HepG2 (cell line): ENCODE data around the gene MAB21L4. TPM values are rescaled to one million over a fixed set of nuclear protein-coding genes. Genes with fewer than 3 reads are reported as not detected.

Experiments used
- ARID3A ChIP-seq: IDR thresholded peaks from 2 replicates; pipeline ENCODE4 v1.6.1; 2012; ENCODE audit warnings: low read depth, low read length, improper control_type of control experiment
- CBX2 ChIP-seq, 2 experiments: fragments of 200-600 bp in 1 of 2; sonication (generic); formaldehyde crosslinking in 1 of 2; IDR thresholded peaks; 2 replicates each; pipeline versions ENCODE4 v1.7.0 to v1.8.1; 2018 to 2022; ENCODE audit warnings: low read depth in 2 of 2, low read length in 1 of 2, mild to moderate bottlenecking in 1 of 2, missing genetic modification reagents in 1 of 2
- CHCHD3 ChIP-seq: sonication (generic); formaldehyde crosslinking; IDR thresholded peaks from 2 replicates; pipeline ENCODE4 v1.8.0; 2022; ENCODE audit warnings: mild to moderate bottlenecking, missing genetic modification reagents, moderate library complexity
- DNMT3B ChIP-seq: conservative IDR thresholded peaks from 2 replicates; pipeline ENCODE4 v1.6.1; 2016; ENCODE audit warnings: missing biosample characterization, control low read depth
- GPN1 ChIP-seq: sonication (generic); formaldehyde crosslinking; IDR thresholded peaks from 2 replicates; pipeline ENCODE4 v1.5.1; 2020; ENCODE audit warnings: missing genetic modification reagents, borderline replicate concordance
- PRPF4 ChIP-seq: fragments of 200-400 bp; formaldehyde crosslinking; IDR thresholded peaks from 2 replicates; pipeline ENCODE4 v1.6.1; 2016; ENCODE audit warnings: low read length, low read depth; ENCODE audit not compliant: poor library complexity, severe bottlenecking
- RARG ChIP-seq: sonication (generic); formaldehyde crosslinking; IDR thresholded peaks from 2 replicates; pipeline ENCODE4 v1.4.0; 2020; ENCODE audit warnings: low read depth, mild to moderate bottlenecking, missing genetic modification reagents
- RNF2 ChIP-seq: fragments of 450-650 bp; conservative IDR thresholded peaks from 2 replicates; pipeline ENCODE4 v1.6.1; 2016; ENCODE audit warnings: low read depth
- SALL1 ChIP-seq: sonication (generic); formaldehyde crosslinking; IDR thresholded peaks from 2 replicates; pipeline ENCODE4 v1.8.0; 2022; ENCODE audit warnings: mild to moderate bottlenecking, missing genetic modification reagents
- TCF12 ChIP-seq, 2 experiments: fragments of 450-650 bp in 1 of 2; sonication (generic) in 1 of 2; formaldehyde crosslinking in 1 of 2; IDR thresholded peaks; 2 replicates each; pipeline versions ENCODE4 v1.6.1 to v1.8.0; 2017 to 2022; ENCODE audit warnings: antibody characterized with exemption in 1 of 2, mild to moderate bottlenecking in 1 of 2, missing genetic modification reagents in 1 of 2, moderate library complexity in 1 of 2
- YEATS4 ChIP-seq: sonication (generic); formaldehyde crosslinking; IDR thresholded peaks from 2 replicates; pipeline ENCODE4 v1.4.0; 2020; ENCODE audit warnings: missing genetic modification reagents, borderline replicate concordance
- ZBTB44 ChIP-seq: sonication (generic); formaldehyde crosslinking; IDR thresholded peaks from 2 replicates; pipeline ENCODE4 v1.4.0; 2020; ENCODE audit warnings: missing genetic modification reagents
- ZNF260 ChIP-seq: sonication (generic); formaldehyde crosslinking; IDR thresholded peaks from 2 replicates; pipeline ENCODE4 v1.4.0; 2020; ENCODE audit warnings: missing genetic modification reagents, low read depth, mild to moderate bottlenecking, borderline replicate concordance
- ZNF264 ChIP-seq: sonication (generic); formaldehyde crosslinking; IDR thresholded peaks from 2 replicates; pipeline ENCODE4 v1.4.0; 2020; ENCODE audit warnings: missing genetic modification reagents
- ZNF34 ChIP-seq: sonication (generic); formaldehyde crosslinking; IDR thresholded peaks from 2 replicates; pipeline ENCODE4 v1.4.0; 2020; ENCODE audit warnings: mild to moderate bottlenecking, missing genetic modification reagents, borderline replicate concordance
- ZNF574 ChIP-seq: sonication (generic); formaldehyde crosslinking; IDR thresholded peaks from 2 replicates; pipeline ENCODE4 v1.4.0; 2020; ENCODE audit warnings: missing genetic modification reagents
- ZNF629 ChIP-seq: sonication (generic); formaldehyde crosslinking; conservative IDR thresholded peaks from 2 replicates; pipeline ENCODE4 v1.5.0; 2020; ENCODE audit warnings: missing genetic modification reagents
- ZNF766 ChIP-seq: sonication (generic); formaldehyde crosslinking; IDR thresholded peaks from 2 replicates; pipeline ENCODE4 v1.5.0; 2020; ENCODE audit warnings: missing genetic modification reagents, borderline replicate concordance
- ZSCAN30 ChIP-seq: sonication (generic); formaldehyde crosslinking; IDR thresholded peaks from 2 replicates; pipeline ENCODE4 v1.5.0; 2020; ENCODE audit warnings: mild to moderate bottlenecking, missing genetic modification reagents
- ZUFSP ChIP-seq: sonication (generic); formaldehyde crosslinking; IDR thresholded peaks from 2 replicates; pipeline ENCODE4 v1.9.0; 2021; ENCODE audit warnings: missing genetic modification reagents, mild to moderate bottlenecking, borderline replicate concordance
- polyA plus RNA-seq, 8 experiments: library from polyadenylated mRNA; depleted of rRNA in 3 of 8; stranded (reverse) in 7 of 8; unstranded in 1 of 8; fragments of >200 nt; fragmentation: Illumina TruSeq in 4 of 8; extraction: Trizol in 4 of 8; gene quantifications; 2 replicates each; pipeline versions ENCODE4 v1.2.1 to v1.2.3, GENCODE V29; 2011 to 2016; ENCODE audit warnings: low read depth in 4 of 8, missing spikeins in 1 of 8, mixed read lengths in 1 of 8; ENCODE audit not compliant: insufficient read depth in 1 of 8
- total RNA-seq, 5 experiments: library from RNA; depleted of rRNA; stranded (reverse); fragments of >200 nt; fragmentation: Illumina TruSeq; extraction: Trizol; gene quantifications; 2 replicates each; pipeline ENCODE4 v1.2.3, GENCODE V29; 2016; ENCODE audit warnings: low read depth in 1 of 5

Gene MAB21L4
- total and polyA plus RNA-seq, 2 of the 13 experiments (the other 11 are each of a cell fraction or from before 2014, with no cell fraction given), result 3.0 to 14.0 TPM

- TF ChIP-seq ZNF629 (CRISPR knock-in tag) (peak; percentile 69), CHCHD3 (0 out of 2 replicates have a peak, but pooled peaks have one; percentile 28), SALL1 (CRISPR knock-in tag) (peak; percentile 99), ZUFSP (no peak), RARG (CRISPR knock-in tag) (no peak), ZSCAN30 (no peak), ZBTB44 (0 out of 2 replicates have a peak, but pooled peaks have one; percentile 29), CBX2 (IDR thresholded peaks at IDR 0.05; ENCODE audit: low read depth, low read length) (no peak), CBX2 (CRISPR knock-in tag; IDR thresholded peaks at IDR 0.05; ENCODE audit: low read depth) (no peak), ZNF34 (CRISPR knock-in tag) (no peak), YEATS4 (CRISPR knock-in tag) (peak; percentile 91), PRPF4 (no peak), RNF2 (peak; percentile 59; the same call in 1 of the 2 replicates), DNMT3B (CRISPR knock-in tag) (no peak), TCF12 (IDR thresholded peaks at IDR 0.05) (no peak), TCF12 (CRISPR knock-in tag; IDR thresholded peaks at IDR 0.05) (peak; percentile 92; the same call in 1 of the 2 replicates), ZNF260 (CRISPR knock-in tag) (no peak), ZNF766 (CRISPR knock-in tag) (no peak), ZNF264 (CRISPR knock-in tag) (peak; percentile 88; the same call in 1 of the 2 replicates), ZNF574 (CRISPR knock-in tag) (peak; percentile 83), ARID3A (no peak; the same call in 1 of the 2 replicates), GPN1 (CRISPR knock-in tag) (no peak)
Observed at GRCh38 chr2:240873805-240874714, 21.9 kb downstream of the MAB21L4 start (continued).
